H9 (cell line): ENCODE measurements around the gene DIPK1B. TPM values are rescaled to one million over a fixed set of nuclear protein-coding genes. Genes with fewer than 3 reads are reported as not detected.

Experiments used
- DNase-seq: peaks from one replicate; pipeline ENCODE4 v3.0.0-alpha.2; 2017
- H2AFZ ChIP-seq: one replicate; pipeline ENCODE4 v1.6.1; 2013; ENCODE audit warnings: mild to moderate bottlenecking, low read length, control low read depth, moderate library complexity
- H2AK5ac ChIP-seq: 2 replicates; pipeline ENCODE4 v1.6.1; 2013; ENCODE audit warnings: low read length, control low read depth, mixed read lengths; ENCODE audit not compliant: insufficient read length
- H2BK120ac ChIP-seq: one replicate; pipeline ENCODE4 v1.6.1; 2013; ENCODE audit warnings: low read depth, mild to moderate bottlenecking, low read length, control low read depth, inconsistent platforms; ENCODE audit not compliant: poor library complexity, severe bottlenecking
- H2BK12ac ChIP-seq: 2 replicates; pipeline ENCODE4 v1.6.1; 2013; ENCODE audit warnings: low read length, control low read depth, mixed read lengths, low read depth; ENCODE audit not compliant: insufficient read length
- H2BK15ac ChIP-seq: 2 replicates; pipeline ENCODE4 v1.6.1; 2013; ENCODE audit warnings: low read depth, low read length, control low read depth
- H2BK20ac ChIP-seq: one replicate; pipeline ENCODE4 v1.6.1; 2013; ENCODE audit warnings: low read depth, mild to moderate bottlenecking, low read length, control low read depth, inconsistent platforms; ENCODE audit not compliant: poor library complexity, severe bottlenecking
- H2BK5ac ChIP-seq: 2 replicates; pipeline ENCODE4 v1.6.1; 2013; ENCODE audit warnings: low read length, control low read depth, mixed read lengths; ENCODE audit not compliant: insufficient read length
- H3K14ac ChIP-seq: 2 replicates; pipeline ENCODE4 v1.6.1; 2013; ENCODE audit warnings: low read length, control low read depth; ENCODE audit not compliant: insufficient read depth
- H3K18ac ChIP-seq: 2 replicates; pipeline ENCODE4 v1.6.1; 2013; ENCODE audit warnings: low read depth, mild to moderate bottlenecking, mixed read lengths, low read length, control low read depth; ENCODE audit not compliant: insufficient read length
- H3K23ac ChIP-seq: 2 replicates; pipeline ENCODE4 v1.6.1; 2013; ENCODE audit warnings: low read length, control low read depth, mixed read lengths, low read depth; ENCODE audit not compliant: insufficient read length
- H3K23me2 ChIP-seq: 2 replicates; pipeline ENCODE4 v1.6.1; 2013; ENCODE audit warnings: low read depth, mild to moderate bottlenecking, mixed read lengths, low read length, control low read depth; ENCODE audit not compliant: insufficient read length, poor library complexity, severe bottlenecking
- H3K27ac ChIP-seq: 2 replicates; pipeline ENCODE4 v1.5.1; 2013; ENCODE audit warnings: low read length, control low read depth, mixed read lengths, low read depth; ENCODE audit not compliant: insufficient read length
- H3K27me3 ChIP-seq: 2 replicates; pipeline ENCODE4 v1.6.1; 2013; ENCODE audit warnings: low read length, control low read depth, inconsistent platforms; ENCODE audit not compliant: insufficient read depth
- H3K4ac ChIP-seq: 2 replicates; pipeline ENCODE4 v1.6.1; 2013; ENCODE audit warnings: low read depth, mild to moderate bottlenecking, control low read depth, inconsistent platforms, low read length, moderate library complexity
- H3K4me1 ChIP-seq: 2 replicates; pipeline ENCODE4 v1.6.1; 2013; ENCODE audit warnings: low read length, control low read depth, inconsistent platforms; ENCODE audit not compliant: insufficient read depth
- H3K4me2 ChIP-seq: 2 replicates; pipeline ENCODE4 v1.6.1; 2013; ENCODE audit warnings: low read length, control low read depth, mixed read lengths; ENCODE audit not compliant: insufficient read length, insufficient read depth
- H3K56ac ChIP-seq: 2 replicates; pipeline ENCODE4 v1.6.1; 2013; ENCODE audit warnings: low read depth, mild to moderate bottlenecking, mixed read lengths, low read length, control low read depth; ENCODE audit not compliant: insufficient read length
- H3K79me1 ChIP-seq: 2 replicates; pipeline ENCODE4 v1.6.1; 2013; ENCODE audit warnings: low read depth, mild to moderate bottlenecking, moderate library complexity, low read length, control low read depth, inconsistent platforms; ENCODE audit not compliant: insufficient read depth, poor library complexity, severe bottlenecking
- H3K79me2 ChIP-seq: 2 replicates; pipeline ENCODE4 v1.6.1; 2013; ENCODE audit warnings: low read length, control low read depth, inconsistent platforms; ENCODE audit not compliant: insufficient read depth
- H3K9ac ChIP-seq: 2 replicates; pipeline ENCODE4 v1.6.1; 2013; ENCODE audit warnings: low read length, control low read depth, mixed read lengths; ENCODE audit not compliant: insufficient read length; ENCODE audit errors: extremely low read depth
- H3K9me3 ChIP-seq: one replicate; pipeline ENCODE4 v1.6.1; 2013; ENCODE audit warnings: low read depth, low read length, inconsistent platforms; ENCODE audit not compliant: control insufficient read depth
- H3T11ph ChIP-seq: one replicate; pipeline ENCODE4 v1.6.1; 2013; ENCODE audit warnings: mild to moderate bottlenecking, low read length, control low read depth, inconsistent platforms
- H4K20me1 ChIP-seq: one replicate; pipeline ENCODE4 v1.6.1; 2013; ENCODE audit not compliant: control insufficient read depth, insufficient read length, insufficient read depth
- H4K5ac ChIP-seq: 2 replicates; pipeline ENCODE4 v1.6.1; 2013; ENCODE audit warnings: low read depth, mild to moderate bottlenecking, mixed read lengths, low read length, control low read depth; ENCODE audit not compliant: insufficient read length
- H4K8ac ChIP-seq: replicated peaks from 2 replicates; pipeline ENCODE4 v1.6.1; 2013; ENCODE audit warnings: low read length, control low read depth, mixed read lengths, low read depth; ENCODE audit not compliant: insufficient read length
- H4K91ac ChIP-seq: 2 replicates; pipeline ENCODE4 v1.6.1; 2013; ENCODE audit warnings: low read depth, mild to moderate bottlenecking, moderate library complexity, mixed read lengths, low read length, control low read depth; ENCODE audit not compliant: insufficient read length
- H3K27ac Mint-ChIP-seq, 3 experiments: 2 replicates in 2 of 3; 3 replicates in 1 of 3; pipeline ENCODE4 v1.8.0; 2020 to 2021; ENCODE audit warnings: mixed read lengths in 3 of 3, mild to moderate bottlenecking in 1 of 3, moderate library complexity in 1 of 3
- H3K27me3 Mint-ChIP-seq: 2 replicates; pipeline ENCODE4 v1.8.0; 2021; ENCODE audit warnings: low read depth, mild to moderate bottlenecking, moderate library complexity, mixed read lengths
- H3K36me3 Mint-ChIP-seq, 3 experiments: 2 replicates in 2 of 3; 3 replicates in 1 of 3; pipeline ENCODE4 v1.8.0; 2020 to 2021; ENCODE audit warnings: low read depth in 3 of 3, mixed read lengths in 3 of 3; ENCODE audit not compliant: insufficient read depth in 1 of 3
- H3K4me1 Mint-ChIP-seq, 2 experiments: 2 replicates each; pipeline ENCODE4 v1.8.0; 2020; ENCODE audit warnings: mixed read lengths in 2 of 2
- H3K4me3 Mint-ChIP-seq, 2 experiments: 2 replicates in 1 of 2; 3 replicates in 1 of 2; pipeline ENCODE4 v1.8.0; 2020 to 2021; ENCODE audit warnings: mild to moderate bottlenecking in 2 of 2, mixed read lengths in 2 of 2, moderate library complexity in 1 of 2
- H3K9me3 Mint-ChIP-seq, 2 experiments: 2 replicates in 1 of 2; 3 replicates in 1 of 2; pipeline ENCODE4 v1.8.0; 2020; ENCODE audit warnings: mild to moderate bottlenecking in 2 of 2, mixed read lengths in 2 of 2, moderate library complexity in 1 of 2
- CTCF ChIP-seq: fragments of 200-600 bp; sonication (generic); conservative IDR thresholded peaks from 3 replicates; pipeline ENCODE4 v1.8.0; 2021; ENCODE audit warnings: antibody characterized with exemption, mild to moderate bottlenecking
- WGBS: extraction: QIAGEN DNeasy Blood & Tissue Kit; methylation state at CpG from one replicate; pipeline ENCODE4 v1.1.7; 2013; ENCODE audit warnings: missing lambda C conversion rate, low lambda C conversion rate, mixed read lengths; ENCODE audit not compliant: insufficient read length; ENCODE audit errors: extremely low coverage; 5-methylcytosine and 5-hydroxymethylcytosine counted together
- total RNA-seq: library from RNA; stranded (reverse); gene quantifications from 2 replicates; pipeline ENCODE4 v1.2.1, GENCODE V29; 2021

Gene DIPK1B
- total RNA-seq, 1 experiment from 2014 or later = 40.3 TPM

- H3K79me2 ChIP-seq = no peaks in the 10 kb centered on the region
- H3K4me1 Mint-ChIP-seq = peaks cover 0 to 3% of the 10 kb centered on the region in 2 experiments; a peak in 1 of 4 replicates
- H3K4me3 Mint-ChIP-seq = no peak overlapping the region
- H3K9ac ChIP-seq = no peak overlapping the region
- peaks cover 19 to 22% of the 10 kb centered on the region in 2 experiments for H3K9me3 Mint-ChIP-seq
- no peaks in the 10 kb centered on the region for H3K23me2 ChIP-seq
- H2BK20ac ChIP-seq = no peak overlapping the region
- WGBS = no CpG with 5 or more reads among the region's 1 CpG
- no peak overlapping the region for H4K8ac ChIP-seq
- H4K20me1 ChIP-seq = no peaks in the 10 kb centered on the region
- H3K36me3 Mint-ChIP-seq = peaks cover 2 to 15% (median 2%) of the 10 kb centered on the region in 3 experiments; a peak in 6 of 7 replicates
- H4K91ac ChIP-seq = no peak overlapping the region
- no peak overlapping the region for H3K4ac ChIP-seq
- H3K23ac ChIP-seq = no peak overlapping the region
- no peak for DNase-seq
- no peak overlapping the region for H3K4me2 ChIP-seq
- no peak overlapping the region for H3K27ac Mint-ChIP-seq
- H3K79me1 ChIP-seq = no peaks in the 10 kb centered on the region
- H3T11ph ChIP-seq = no peak overlapping the region
- H2BK12ac ChIP-seq = no peak overlapping the region
- H3K27me3 Mint-ChIP-seq = peaks cover 21% of the 10 kb centered on the region
- H3K18ac ChIP-seq = no peak overlapping the region
- no peak overlapping the region for H2BK120ac ChIP-seq
- H3K56ac ChIP-seq = no peak overlapping the region
- no peaks in the 10 kb centered on the region for H3K4me1 ChIP-seq
- no peak for TF ChIP-seq CTCF
- H4K5ac ChIP-seq = no peak overlapping the region
- H2AFZ ChIP-seq = no peak overlapping the region
- no peak overlapping the region for H2BK5ac ChIP-seq
- no peaks in the 10 kb centered on the region for H3K27me3 ChIP-seq
- H3K27ac ChIP-seq = no peak overlapping the region
- no peak overlapping the region for H2AK5ac ChIP-seq
- H2BK15ac ChIP-seq = no peak overlapping the region
- no peaks in the 10 kb centered on the region for H3K9me3 ChIP-seq
- H3K14ac ChIP-seq = no peak overlapping the region
These were observed 38.9 kb downstream of the DIPK1B start for GRCh38 chr9:136751244-136751643.
